Stimulated activated CD8-positive, alpha-beta memory T cell treated with anti-CD3 and anti-CD28 coated beads, Interleukin-12 subunit alpha, Interleukin-12 subunit beta, amount 100 ng/mL, for 4 hours (primary cell): ENCODE data around the gene SLC39A13.
A peak's percentile ranks its signal among the peaks of the same experiment; 100 is the strongest.

Experiments
- DNase-seq: peaks from one replicate; pipeline ENCODE4 v3.0.0-alpha.2; 2020; ENCODE audit warnings: low read depth

The SLC39A13 gene

GRCh38 chr11:47453365-47453764 is 45.0 kb downstream of the SLC39A13 start:
- DNase-seq, result no peak

GRCh38 chr11:47454258-47454671 is 45.9 kb downstream of the SLC39A13 start:
- DNase-seq, result peak; percentile 16

GRCh38 chr11:47460571-47461235 is 52.3 kb downstream of the SLC39A13 start:
- no peak for DNase-seq

- no peak for DNase-seq
These were observed 53.5 kb downstream of the SLC39A13 start for GRCh38 chr11:47461876-47462275.

GRCh38 chr11:47464483-47464882 is 56.1 kb downstream of the SLC39A13 start:
- DNase-seq, result no peak
